ENCODE results near the gene SLC22A2. TPM values are rescaled to one million over a fixed set of nuclear protein-coding genes. Genes with fewer than 3 reads are reported as not detected.
"Not testable (repeated sequence)": the region's sequence is repeated elsewhere in the genome, so short reads cannot be mapped to it uniquely, and the experiment has no call there.

Gene SLC22A2
- total RNA-seq, 1 donor from 2014 or later: not detected

DNA sequence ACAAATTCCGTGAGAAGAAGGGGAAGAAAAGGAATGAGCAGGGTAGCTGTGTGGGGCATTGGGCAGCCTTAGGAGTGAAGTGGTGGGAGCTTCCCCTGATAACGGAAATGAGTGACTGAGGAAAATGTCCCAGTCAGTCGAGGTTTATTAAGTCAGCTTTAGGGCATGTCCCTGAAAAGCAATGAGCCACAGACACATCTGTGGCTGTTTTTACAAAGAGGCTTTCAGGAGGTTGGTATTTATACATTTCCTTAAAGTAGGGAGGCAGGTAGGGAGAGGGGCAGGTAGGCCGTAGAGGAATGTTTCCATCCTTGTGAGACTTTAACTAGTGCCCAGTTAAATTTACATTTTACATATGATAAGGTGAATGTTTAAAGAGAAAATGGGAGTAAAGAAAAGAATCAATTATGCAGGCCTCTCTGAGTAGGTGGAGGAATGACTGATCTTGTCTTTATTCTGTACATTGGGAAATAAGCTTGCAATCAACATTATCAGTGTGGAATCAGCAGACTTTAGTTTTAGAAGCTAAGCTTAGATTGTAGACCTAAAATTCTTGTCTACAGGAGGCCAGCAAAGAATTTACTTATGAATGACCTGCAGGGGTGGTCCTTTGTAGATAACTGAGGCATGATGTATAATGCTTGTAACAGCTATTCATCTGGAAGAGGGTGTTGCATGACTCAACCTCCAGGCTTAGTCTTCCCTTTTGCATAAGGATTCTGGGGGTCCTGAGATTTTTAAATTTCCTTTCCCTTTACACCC, 18.5 kb downstream of the SLC22A2 start:
- no peaks in the 10 kb centered on the region for H3K36me3 Mint-ChIP-seq (ENCODE audit: low read depth)
- no peak for DNase-seq (ENCODE audit: low spot score)
- no peak for TF ChIP-seq CTCF (IDR thresholded peaks at IDR 0.05)
- no peak overlapping the region for H3K27ac Mint-ChIP-seq (ENCODE audit: unreplicated experiment)
- H3K4me1 Mint-ChIP-seq (ENCODE audit: low read depth): peaks cover 23% of the 10 kb centered on the region
- H3K9me3 Mint-ChIP-seq (ENCODE audit: low read depth): peaks cover 20% of the 10 kb centered on the region
- H3K27me3 Mint-ChIP-seq (ENCODE audit: low read depth): no peaks in the 10 kb centered on the region
- no peak overlapping the region for H3K4me3 Mint-ChIP-seq (ENCODE audit: unreplicated experiment)

- Mint-ChIP-seq H3K9me3 (ENCODE audit: low read depth) (peaks cover 22% of the 10 kb centered on the region), H3K4me1 (ENCODE audit: low read depth) (peaks cover 23% of the 10 kb centered on the region), H3K27me3 (ENCODE audit: low read depth) (no peaks in the 10 kb centered on the region), H3K36me3 (ENCODE audit: low read depth) (no peaks in the 10 kb centered on the region), H3K27ac (ENCODE audit: unreplicated experiment) (no peak overlapping the region), H3K4me3 (ENCODE audit: unreplicated experiment) (no peak overlapping the region)
- DNase-seq (ENCODE audit: low spot score): no peak
- TF ChIP-seq CTCF (IDR thresholded peaks at IDR 0.05): no peak
These were observed 19.6 kb downstream of the SLC22A2 start for GRCh38 chr6:160238761-160239751.

DNA sequence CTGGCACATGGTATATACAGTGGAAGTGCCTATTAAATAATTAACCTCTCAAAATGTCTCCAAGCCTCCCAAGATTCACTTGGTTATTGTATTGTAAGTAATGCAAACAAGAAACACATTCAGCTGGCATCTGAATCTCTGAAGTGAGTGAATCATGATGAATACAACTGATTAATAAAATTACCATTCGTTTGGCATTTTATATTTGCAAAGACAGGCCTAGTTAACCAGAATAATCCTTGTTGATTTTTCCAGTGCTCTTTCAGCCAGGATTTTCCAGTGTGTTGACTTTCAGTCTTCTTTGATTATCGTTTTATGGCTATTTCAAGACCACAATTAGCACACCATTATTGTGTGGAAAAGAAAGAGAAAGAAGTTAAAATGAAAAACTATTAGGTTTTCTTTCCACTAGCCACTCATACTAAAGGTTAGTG, 20.3 kb downstream of the SLC22A2 start:
- Mint-ChIP-seq H3K27ac (ENCODE audit: unreplicated experiment) (peak overlapping the region; percentile 80), H3K4me1 (ENCODE audit: low read depth) (peaks cover 23% of the 10 kb centered on the region), H3K36me3 (ENCODE audit: low read depth) (no peaks in the 10 kb centered on the region), H3K9me3 (ENCODE audit: low read depth) (peaks cover 22% of the 10 kb centered on the region), H3K27me3 (ENCODE audit: low read depth) (no peaks in the 10 kb centered on the region), H3K4me3 (ENCODE audit: unreplicated experiment) (no peak overlapping the region)
- DNase-seq (ENCODE audit: low spot score): no peak
- no peak for TF ChIP-seq CTCF (IDR thresholded peaks at IDR 0.05)

- Mint-ChIP-seq H3K27ac (ENCODE audit: unreplicated experiment) (peak overlapping the region; percentile 80), H3K4me1 (ENCODE audit: low read depth) (peaks cover 23% of the 10 kb centered on the region), H3K9me3 (ENCODE audit: low read depth) (peaks cover 22% of the 10 kb centered on the region)
- H3K27me3 Mint-ChIP-seq (ENCODE audit: low read depth); DNase-seq (ENCODE audit: low spot score); H3K36me3 Mint-ChIP-seq (ENCODE audit: low read depth); H3K4me3 Mint-ChIP-seq (ENCODE audit: unreplicated experiment): not testable (repeated sequence)
These were observed 20.9 kb downstream of the SLC22A2 start for GRCh38 chr6:160237597-160238275.

- Mint-ChIP-seq H3K27ac (ENCODE audit: unreplicated experiment) (peak overlapping the region; percentile 80), H3K9me3 (ENCODE audit: low read depth) (peaks cover 22% of the 10 kb centered on the region), H3K4me1 (ENCODE audit: low read depth) (peaks cover 23% of the 10 kb centered on the region)
- not testable (repeated sequence) for H3K36me3 Mint-ChIP-seq (ENCODE audit: low read depth); DNase-seq (ENCODE audit: low spot score); H3K27me3 Mint-ChIP-seq (ENCODE audit: low read depth); H3K4me3 Mint-ChIP-seq (ENCODE audit: unreplicated experiment)
These were observed 22.3 kb downstream of the SLC22A2 start for GRCh38 chr6:160236235-160236872.

GRCh38 chr6:160233950-160234640, 24.5 kb downstream of the SLC22A2 start:
- not testable (repeated sequence) for H3K27ac Mint-ChIP-seq (ENCODE audit: unreplicated experiment); H3K27me3 Mint-ChIP-seq (ENCODE audit: low read depth); H3K36me3 Mint-ChIP-seq (ENCODE audit: low read depth); DNase-seq (ENCODE audit: low spot score); H3K4me3 Mint-ChIP-seq (ENCODE audit: unreplicated experiment)
- peaks cover 22% of the 10 kb centered on the region for H3K9me3 Mint-ChIP-seq (ENCODE audit: low read depth)
- peaks cover 24% of the 10 kb centered on the region for H3K4me1 Mint-ChIP-seq (ENCODE audit: low read depth)

All from chondrocyte (in vitro differentiated cells).